Measurements from ENCODE around the gene CRYBB2. TPM values are rescaled to one million over a fixed set of nuclear protein-coding genes. Genes with fewer than 3 reads are reported as not detected.

Gene CRYBB2
- total RNA-seq, 4 donors from 2014 or later: 0.45 TPM; not detected in 3

- Histone ChIP-seq H3K4me1 (peaks cover 38 to 42% of the 10 kb centered on the region in 2 donors), H3K36me3 (peaks cover 0 to 18% of the 10 kb centered on the region in 2 donors), H3K9me3 (no peaks in the 10 kb centered on the region), H3K27me3 (no peaks in the 10 kb centered on the region), H3K4me3 (replicated peaks in 1 of 3) (no peak overlapping the region), H3K27ac (peak overlapping the region in 2 of 3 donors; percentile 13 to 37)
- intact Hi-C loops (cut with DNase I): no loop called here
- peak; percentile 33 to 70 for DNase-seq
- TF ChIP-seq CTCF (IDR thresholded peaks at IDR 0.05): no peak
- no peak for TF ChIP-seq POLR2A (IDR thresholded peaks at IDR 0.05)
- WGBS, 2 donors: 39 to 53% methylated on average over 4 of the region's 4 CpGs
Observed at GRCh38 chr22:25197340-25197739, 22.1 kb upstream of the CRYBB2 start.

DNA sequence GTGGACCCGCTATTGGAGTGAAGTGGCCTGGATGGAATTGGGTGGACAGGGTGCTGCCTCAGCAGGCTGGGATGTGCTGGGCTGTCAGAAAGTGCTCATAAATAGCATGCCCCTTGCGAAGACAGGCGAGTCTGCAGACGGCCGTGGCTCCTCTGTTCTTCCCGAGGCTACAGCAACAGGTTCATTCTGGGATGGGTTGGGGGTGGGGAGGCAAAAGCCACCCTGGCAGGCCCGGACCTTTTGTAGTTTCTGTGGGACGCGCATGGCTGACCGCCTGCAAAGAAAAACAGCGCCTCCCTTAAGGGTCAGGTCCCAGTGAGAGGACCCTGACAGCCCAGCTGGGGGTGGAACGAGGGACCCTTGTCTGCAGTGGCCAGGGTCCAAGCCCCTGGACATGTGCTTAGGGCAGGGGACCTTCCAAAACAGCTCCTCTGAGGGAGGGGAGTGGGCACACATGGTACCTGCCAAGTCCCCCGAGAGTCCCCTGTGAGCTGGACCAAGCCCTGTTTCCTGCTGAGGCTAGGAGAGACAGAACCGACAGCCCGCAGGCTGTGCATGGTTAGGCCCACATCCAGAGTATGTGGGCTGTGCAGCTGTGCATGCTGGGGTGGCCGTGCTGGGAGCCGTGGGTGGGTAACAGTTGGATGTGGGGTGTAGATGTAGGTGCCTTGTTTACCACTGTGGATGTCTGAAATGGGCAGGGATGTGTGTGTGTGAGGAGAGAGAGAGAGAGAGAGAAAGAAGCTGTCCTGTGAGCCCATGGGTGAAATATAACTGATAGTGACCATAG, 19.5 kb upstream of the CRYBB2 start, which contains the start of gene CRYBB3:
Gene CRYBB3 (plus strand): TSS at position 128 of the 790 bp plus-strand sequence. CDS start 1,539 bp downstream, outside the sequence.
- Histone ChIP-seq H3K36me3 (peaks cover 0 to 5% of the 10 kb centered on the region in 2 donors), H3K27me3 (no peaks in the 10 kb centered on the region), H3K9me3 (no peaks in the 10 kb centered on the region), H3K4me3 (replicated peaks in 1 of 3) (no peak within 1 kb of the TSS), H3K27ac (peak within 1 kb of the TSS; percentile 68 to 82 (median 68)), H3K4me1 (peaks cover 38 to 42% of the 10 kb centered on the region in 2 donors)
- DNase-seq: peak; percentile 94 to 95
- 33 to 39% methylated on average over 4 to 13 of the region's 17 CpGs for WGBS, 2 donors
- TF ChIP-seq CTCF (IDR thresholded peaks at IDR 0.05) (no peak), POLR2A (IDR thresholded peaks at IDR 0.05) (no peak)
- intact Hi-C loops (cut with DNase I): no loop called here

DNA sequence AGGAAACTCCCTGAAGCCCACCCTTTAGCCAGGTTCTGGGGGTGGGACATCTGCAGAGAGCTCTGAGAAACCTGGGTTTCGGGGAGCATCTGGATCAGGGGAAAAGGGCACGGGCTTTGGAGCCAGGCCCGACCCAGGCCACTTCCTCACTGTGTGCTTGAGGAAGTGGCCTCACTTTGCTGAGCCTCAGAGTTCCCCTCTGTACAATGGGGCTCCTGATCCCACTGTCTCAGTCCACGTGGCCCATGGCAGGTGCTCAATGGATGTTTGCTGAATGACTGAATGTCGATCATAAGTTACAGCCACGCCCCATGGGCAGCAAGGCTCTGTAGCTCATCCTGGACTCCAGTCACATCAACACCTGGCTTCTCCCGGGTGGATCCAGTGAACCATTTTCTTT, 18.5 kb upstream of the CRYBB2 start:
- TF ChIP-seq CTCF (IDR thresholded peaks at IDR 0.05) (no peak), POLR2A (IDR thresholded peaks at IDR 0.05) (no peak)
- Histone ChIP-seq H3K4me3 (replicated peaks in 1 of 3) (no peak overlapping the region), H3K9me3 (no peaks in the 10 kb centered on the region), H3K27me3 (no peaks in the 10 kb centered on the region), H3K36me3 (peaks cover 0 to 5% of the 10 kb centered on the region in 2 donors), H3K27ac (peak overlapping the region; percentile 68 to 82 (median 68)), H3K4me1 (peaks cover 36 to 42% of the 10 kb centered on the region in 2 donors)
- intact Hi-C loops (cut with DNase I): no loop called here
- 76 to 79% methylated on average over 4 to 7 of the region's 7 CpGs for WGBS, 2 donors
- DNase-seq: no peak

GRCh38 chr22:25201557-25202273, 17.7 kb upstream of the CRYBB2 start:
- 82 to 84% methylated on average over 8 to 10 of the region's 10 CpGs for WGBS, 2 donors
- intact Hi-C loops (cut with DNase I): no loop called here
- no peak for DNase-seq
- H3K36me3 ChIP-seq: peaks cover 0 to 5% of the 10 kb centered on the region in 2 donors
- no peaks in the 10 kb centered on the region for H3K9me3 ChIP-seq
- H3K27me3 ChIP-seq: no peaks in the 10 kb centered on the region
- TF ChIP-seq CTCF (IDR thresholded peaks at IDR 0.05) (no peak), POLR2A (IDR thresholded peaks at IDR 0.05) (no peak)
- peak overlapping the region in 2 of 3 donors; percentile 17 to 68 for H3K27ac ChIP-seq
- peaks cover 30 to 39% of the 10 kb centered on the region in 2 donors for H3K4me1 ChIP-seq
- H3K4me3 ChIP-seq (replicated peaks in 1 of 3): no peak overlapping the region
